ENCODE measurements around the gene ACBD3.

DNA sequence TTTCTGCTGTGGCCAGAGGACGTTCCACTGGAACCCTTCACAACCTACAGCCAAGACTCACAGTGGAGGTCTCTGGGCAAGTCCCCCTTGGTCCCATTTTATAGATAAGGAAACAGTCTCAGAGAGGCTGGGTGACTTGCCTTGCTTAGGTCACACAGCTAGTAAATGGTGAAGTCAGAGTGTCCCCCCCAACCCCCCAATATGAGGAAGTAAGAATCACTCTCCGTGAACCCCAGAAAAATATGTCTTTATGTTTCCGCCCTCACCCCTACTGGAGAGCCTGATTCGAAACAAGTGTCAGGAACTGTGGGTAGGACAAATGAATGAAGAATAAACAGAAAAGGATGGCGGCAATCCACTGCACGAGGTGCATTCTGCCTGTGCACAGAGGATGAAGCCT, 67.4 kb downstream of the ACBD3 start:
- TF ChIP-seq CTCF (conservative IDR thresholded peaks at IDR 0.05 in 1 of 2, IDR thresholded peaks at IDR 0.05 in 1 of 2; ENCODE audit: extremely low read depth in 1 of 2, insufficient read depth in 1 of 2, low read depth in 1 of 2, low read length in 2 of 2) (no peak), EZH2 (IDR thresholded peaks at IDR 0.05; ENCODE audit: borderline replicate concordance, low read length) (no peak)
